ENCODE results near the gene ARMC5.

DNA sequence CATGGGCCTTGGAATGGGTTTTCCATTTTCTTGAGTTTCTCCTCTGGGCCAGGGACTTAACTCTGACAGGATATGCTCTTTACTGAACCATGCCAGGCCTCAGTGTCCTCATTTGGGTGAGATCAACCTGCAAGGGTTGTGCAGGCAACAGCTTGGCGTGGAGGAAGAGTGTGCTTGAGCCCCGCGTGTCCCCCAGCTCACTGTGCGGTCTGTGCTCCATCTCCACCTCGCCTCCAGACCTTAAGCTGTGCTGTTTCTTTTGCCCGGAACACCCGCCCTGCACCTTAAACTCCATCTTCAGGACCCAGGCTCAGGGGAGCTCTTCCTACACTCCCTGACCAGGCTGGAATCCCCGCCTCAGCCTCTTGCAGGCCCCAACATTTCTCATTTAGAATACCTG lies 39.2 kb downstream of the ARMC5 start:
- TF ChIP-seq, protein P1, sequence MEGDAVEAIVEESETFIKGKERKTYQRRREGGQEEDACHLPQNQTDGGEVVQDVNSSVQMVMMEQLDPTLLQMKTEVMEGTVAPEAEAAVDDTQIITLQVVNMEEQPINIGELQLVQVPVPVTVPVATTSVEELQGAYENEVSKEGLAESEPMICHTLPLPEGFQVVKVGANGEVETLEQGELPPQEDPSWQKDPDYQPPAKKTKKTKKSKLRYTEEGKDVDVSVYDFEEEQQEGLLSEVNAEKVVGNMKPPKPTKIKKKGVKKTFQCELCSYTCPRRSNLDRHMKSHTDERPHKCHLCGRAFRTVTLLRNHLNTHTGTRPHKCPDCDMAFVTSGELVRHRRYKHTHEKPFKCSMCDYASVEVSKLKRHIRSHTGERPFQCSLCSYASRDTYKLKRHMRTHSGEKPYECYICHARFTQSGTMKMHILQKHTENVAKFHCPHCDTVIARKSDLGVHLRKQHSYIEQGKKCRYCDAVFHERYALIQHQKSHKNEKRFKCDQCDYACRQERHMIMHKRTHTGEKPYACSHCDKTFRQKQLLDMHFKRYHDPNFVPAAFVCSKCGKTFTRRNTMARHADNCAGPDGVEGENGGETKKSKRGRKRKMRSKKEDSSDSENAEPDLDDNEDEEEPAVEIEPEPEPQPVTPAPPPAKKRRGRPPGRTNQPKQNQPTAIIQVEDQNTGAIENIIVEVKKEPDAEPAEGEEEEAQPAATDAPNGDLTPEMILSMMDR (IDR thresholded peaks at IDR 0.05; ENCODE audit: insufficient read depth, low read depth, low read length): no peak
- TF ChIP-seq EZH2 (IDR thresholded peaks at IDR 0.05; ENCODE audit: insufficient read depth, low read length): no peak
